Cortex of kidney (tissue), 1 donor: ENCODE data around the gene TAS2R9.
"Not testable (repeated sequence)": the region's sequence is repeated elsewhere in the genome, so short reads cannot be mapped to it uniquely, and the experiment has no call there.

Experiments
- DNase-seq: peaks from one replicate; lab custom pipeline; 2025; lab: John Stamatoyannopoulos, UW

Gene TAS2R9

DNA sequence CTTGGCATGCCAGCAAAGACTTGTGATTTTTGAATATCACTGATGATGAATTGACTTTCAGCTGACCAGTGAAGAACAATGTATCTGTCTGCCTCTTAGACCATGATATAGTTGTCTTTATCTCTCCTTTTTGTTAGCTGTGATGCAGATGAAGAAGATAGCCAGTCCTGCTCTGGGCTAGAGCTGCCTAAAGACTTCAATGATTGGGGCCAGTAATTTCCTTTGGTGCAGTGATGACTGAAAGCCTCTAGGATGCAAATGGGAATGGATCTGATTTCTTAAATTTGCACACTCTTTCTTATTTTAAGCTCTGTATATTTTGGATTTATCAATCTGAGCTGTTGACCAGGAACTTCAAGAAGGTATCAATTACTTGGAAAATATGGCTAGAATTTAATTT, at the start of gene TAS2R9:
Gene TAS2R9 (minus strand): TSS at position 101 of the 400 bp plus-strand sequence. CDS start 93 bp downstream, at position 8.
- DNase-seq: no peak

GRCh38 chr12:10855807-10856206, 45.8 kb upstream of the TAS2R9 start:
- DNase-seq: no peak

GRCh38 chr12:10853776-10854175, 43.8 kb upstream of the TAS2R9 start:
- no peak for DNase-seq

- no peak for DNase-seq
These were observed 41.4 kb upstream of the TAS2R9 start for GRCh38 chr12:10851243-10851858.

- no peak for DNase-seq
These were observed 39.5 kb upstream of the TAS2R9 start, which contains the start of gene PRR4 for GRCh38 chr12:10849425-10849878. TSS of gene PRR4 (minus strand) at chr12:10849475. CDS start at chr12:10849437, 38 bp downstream.

GRCh38 chr12:10847744-10848143, 37.8 kb upstream of the TAS2R9 start:
- DNase-seq: no peak

DNA sequence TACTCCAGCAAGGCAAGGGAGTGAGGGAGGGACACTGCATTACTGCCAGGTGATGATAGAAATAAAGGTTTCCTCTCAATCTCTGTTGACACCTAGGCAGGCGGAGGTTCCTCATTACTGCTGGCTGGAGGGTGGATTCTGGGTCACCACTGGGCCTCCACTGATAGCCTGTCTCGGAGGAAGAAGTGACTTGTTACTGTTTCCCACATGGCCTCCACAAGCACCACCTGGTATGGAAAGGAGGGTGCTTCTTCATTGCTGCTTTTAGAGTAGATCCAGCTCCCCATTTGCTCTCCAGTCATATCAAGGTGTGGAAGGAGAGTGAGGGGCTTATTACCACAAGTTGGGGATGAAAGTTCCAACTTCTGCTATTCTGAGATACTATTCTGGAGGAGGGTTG, 32.9 kb upstream of the TAS2R9 start:
- DNase-seq: no peak

DNA sequence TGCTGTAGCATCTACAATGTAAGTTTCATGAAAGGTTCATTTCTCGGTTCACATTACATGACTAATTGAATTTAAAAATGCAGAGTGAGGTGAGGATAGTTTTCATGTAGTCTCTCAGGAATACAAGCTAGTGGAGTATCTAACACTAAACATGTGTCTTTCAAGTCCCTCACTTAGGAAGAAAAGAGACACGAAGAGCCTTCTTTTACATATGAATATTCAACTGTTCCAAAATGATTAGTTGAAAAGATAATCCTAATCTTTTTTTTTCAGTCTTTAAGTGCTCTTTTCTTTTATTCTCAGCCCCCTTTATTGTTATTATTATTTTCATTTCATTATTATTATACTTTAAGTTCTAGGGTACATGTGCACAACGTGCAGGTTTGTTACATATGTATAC, 28.5 kb upstream of the TAS2R9 start:
- no peak for DNase-seq

- DNase-seq: no peak
These were observed 20.0 kb upstream of the TAS2R9 start for GRCh38 chr12:10829994-10830393.

GRCh38 chr12:10826258-10826657, 16.3 kb upstream of the TAS2R9 start, which contains the start of gene TAS2R10:
TSS of gene TAS2R10 (minus strand) at chr12:10826358. CDS start at chr12:10826269, 89 bp downstream.
- DNase-seq: no peak

DNA sequence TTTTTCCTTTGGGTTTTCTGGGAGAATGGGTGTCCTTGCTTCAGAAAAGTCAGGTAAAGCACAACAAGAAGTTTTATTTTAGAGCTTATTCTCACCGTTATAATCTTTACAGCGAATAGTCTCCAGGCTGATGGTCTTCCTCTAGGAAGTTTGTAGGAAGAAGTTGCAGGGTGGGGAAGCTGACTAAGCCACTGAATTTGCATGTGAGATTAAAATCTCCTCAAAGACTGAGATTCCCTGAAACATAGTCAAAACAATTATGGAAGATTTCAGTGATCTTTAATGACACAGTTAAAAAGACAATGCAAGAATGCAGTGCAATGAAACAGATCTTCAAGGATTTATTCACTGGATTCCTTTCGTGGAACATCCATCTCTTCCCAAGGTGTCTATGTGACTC, 15.0 kb upstream of the TAS2R9 start:
- no peak for DNase-seq

DNA sequence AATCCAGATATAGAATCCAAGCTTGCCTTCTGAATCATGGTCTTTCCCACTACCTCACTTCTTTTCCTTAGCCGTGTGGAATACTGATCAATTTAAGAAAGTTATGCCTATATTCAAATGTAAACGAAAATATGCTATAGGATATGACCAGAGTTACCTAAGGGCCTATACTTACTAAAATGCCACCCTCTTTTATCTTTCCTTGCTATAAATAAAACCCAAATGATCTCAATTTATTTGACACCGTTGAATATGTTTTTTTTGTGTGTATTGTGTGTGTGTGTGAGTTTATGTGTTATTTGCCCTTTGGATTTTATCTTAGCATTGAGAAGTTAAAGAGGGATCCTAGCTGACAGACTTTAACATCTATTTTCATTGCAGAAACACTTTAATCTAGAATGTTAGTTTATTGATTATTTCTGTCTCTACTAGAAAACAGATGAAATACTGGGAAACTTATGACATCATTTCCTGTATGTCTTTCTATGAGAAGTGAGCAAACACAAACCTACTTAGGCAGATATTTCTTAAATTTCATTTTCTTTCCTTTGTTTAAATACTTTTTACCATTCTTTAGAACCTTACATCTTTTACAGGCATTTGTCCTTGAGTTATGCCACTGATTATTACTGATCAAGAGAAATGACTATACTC, 2.0 kb upstream of the TAS2R9 start:
- DNase-seq: no peak

DNA sequence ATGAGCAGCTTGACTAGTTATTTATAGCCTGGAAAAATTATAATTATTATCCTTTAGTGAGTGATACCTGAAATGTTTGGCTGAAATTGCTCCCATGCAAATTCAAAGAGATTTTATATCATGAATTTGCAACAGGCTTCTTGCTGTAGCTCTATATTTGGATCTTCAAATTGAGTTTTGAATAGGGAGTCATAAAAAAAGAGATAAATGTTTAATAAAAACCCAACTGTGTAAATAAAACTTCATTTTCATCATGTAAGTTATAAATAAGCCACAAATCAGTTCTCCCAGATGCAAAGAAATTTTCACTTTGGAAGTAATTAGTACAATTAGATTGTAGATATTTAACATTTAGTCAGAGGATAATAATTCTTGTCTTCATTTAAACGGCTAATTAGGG, 2.8 kb downstream of the TAS2R9 start, which contains the start of gene TAS2R8:
Gene TAS2R8 (minus strand): TSS at position 101 of the 400 bp plus-strand sequence. CDS start 306 bp downstream, outside the sequence.
- no peak for DNase-seq

DNA sequence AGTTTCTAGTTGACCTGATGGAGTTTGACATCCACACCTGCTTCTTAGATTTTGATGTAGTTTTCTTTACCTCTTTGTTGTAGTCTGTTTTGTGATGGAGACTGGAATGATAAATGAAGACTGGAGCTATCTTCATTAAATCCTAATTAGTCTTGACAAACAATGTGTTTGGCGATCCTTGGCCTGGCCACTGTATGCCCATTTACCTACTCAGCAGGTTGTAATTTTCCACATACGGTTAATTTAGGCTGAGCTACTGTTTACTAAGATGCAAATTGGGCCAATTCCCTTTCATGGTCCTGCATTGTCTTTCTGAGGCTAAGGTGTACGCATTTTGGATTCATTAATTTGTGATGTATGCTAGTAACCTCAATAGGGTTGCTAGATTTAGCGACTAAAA, 7.4 kb downstream of the TAS2R9 start, which contains the start of gene TAS2R7:
Gene TAS2R7 (minus strand): TSS at position 41 of the 400 bp plus-strand sequence. CDS start 57 bp downstream, outside the sequence.
- DNase-seq: no peak

DNA sequence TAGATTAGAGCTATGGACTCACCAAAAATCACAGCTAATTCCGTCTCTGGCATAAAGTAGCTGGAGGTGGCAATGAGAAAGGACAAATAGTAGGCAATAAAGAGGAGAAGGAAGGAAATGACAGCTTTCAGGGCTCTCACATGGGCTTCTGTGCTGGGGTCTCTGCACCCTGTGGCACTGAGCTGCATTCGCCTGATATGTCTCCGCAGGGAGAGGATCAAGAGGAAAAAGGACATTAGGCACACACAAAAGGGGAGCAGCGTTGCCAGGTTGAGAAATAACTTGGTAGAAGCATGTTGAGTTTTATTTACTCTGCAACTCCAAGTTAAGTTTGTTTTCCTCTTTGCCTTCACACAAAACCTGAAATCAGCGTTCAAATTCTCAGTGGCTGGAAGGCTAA, 8.2 kb downstream of the TAS2R9 start:
- DNase-seq: no peak

GRCh38 chr12:10794222-10794621, 15.7 kb downstream of the TAS2R9 start:
- DNase-seq: no peak

DNA sequence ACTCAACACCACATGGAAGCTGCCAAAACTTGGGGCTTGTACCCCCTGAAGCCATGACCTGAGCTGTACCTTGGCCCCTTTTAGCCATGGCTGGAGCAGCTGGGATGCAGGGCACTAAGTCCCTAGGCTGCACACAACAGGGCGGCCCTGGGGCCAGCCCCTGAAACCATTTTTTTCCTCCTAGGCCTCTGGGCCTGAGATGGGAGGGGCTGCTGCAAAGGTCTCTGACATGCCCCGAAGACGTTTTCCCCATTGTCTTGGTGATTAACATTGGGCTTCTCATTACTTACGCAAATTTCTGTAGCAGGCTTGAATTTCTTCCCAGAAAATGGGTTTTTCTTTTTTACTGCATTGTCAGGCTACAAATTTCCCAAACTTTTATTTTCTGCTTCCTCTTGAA, 18.2 kb downstream of the TAS2R9 start:
- DNase-seq: not testable (repeated sequence)

- DNase-seq: no peak
These were observed 26.7 kb downstream of the TAS2R9 start for GRCh38 chr12:10783252-10783651.

- no peak for DNase-seq
These were observed 30.9 kb downstream of the TAS2R9 start for GRCh38 chr12:10779103-10779502.

GRCh38 chr12:10771132-10771733, 38.7 kb downstream of the TAS2R9 start:
- no peak for DNase-seq

DNA sequence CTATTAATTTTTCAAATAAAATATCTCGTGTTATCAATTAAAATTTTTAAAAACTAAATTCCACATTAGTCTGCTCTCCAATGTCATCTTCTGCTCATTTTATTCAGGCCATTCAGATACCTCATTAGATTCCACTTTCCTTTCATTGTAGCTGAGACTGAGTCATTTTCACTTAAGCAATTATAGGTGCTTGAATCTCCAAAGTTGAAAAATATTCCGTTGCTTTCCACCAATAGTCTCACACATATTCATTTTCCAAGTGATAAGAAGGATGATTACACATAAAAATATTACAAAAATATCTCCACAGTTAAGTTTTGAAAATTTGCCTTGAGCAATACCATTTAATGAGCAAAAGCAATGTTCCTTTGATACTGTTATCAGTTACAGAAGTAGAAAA, 50.3 kb downstream of the TAS2R9 start:
- DNase-seq: no peak
